Left lung (tissue), 10 donors: ENCODE data around the gene SLC4A11. TPM values are rescaled to one million over a fixed set of nuclear protein-coding genes. Genes with fewer than 3 reads are reported as not detected.

Source experiments
- ATAC-seq: fragments of 200-7000 bp; cut with Tn5 transposase; one replicate; pipeline ENCODE4 v1.9.1; 2020; ENCODE audit warnings: moderate library complexity
- DNase-seq, 4 donors: peaks; one replicate each; pipeline ENCODE4 v3.0.0-alpha.2; 2013 to 2020
- H3K27ac ChIP-seq, 2 donors: fragments of 200-600 bp; sonication (generic) in 1 of 2; one replicate each; pipeline versions ENCODE4 v1.5.0 to v1.8.0; 2020 to 2021
- H3K27me3 ChIP-seq, 2 donors: fragments of 200-600 bp; sonication (generic) in 1 of 2; one replicate each; pipeline versions ENCODE4 v1.5.0 to v1.8.0; 2020 to 2021
- H3K36me3 ChIP-seq, 2 donors: fragments of 200-600 bp; sonication (generic) in 1 of 2; one replicate each; pipeline versions ENCODE4 v1.5.0 to v1.8.0; 2020 to 2021
- H3K4me1 ChIP-seq, 2 donors: fragments of 200-600 bp; one replicate each; pipeline ENCODE4 v1.8.0; 2021
- H3K4me3 ChIP-seq, 2 donors: fragments of 200-600 bp; sonication (generic) in 1 of 2; one replicate each; pipeline versions ENCODE4 v1.5.0 to v1.8.0; 2020 to 2021; ENCODE audit warnings: mild to moderate bottlenecking in 1 of 2
- H3K9me3 ChIP-seq, 2 donors: fragments of 200-600 bp; sonication (generic) in 1 of 2; one replicate each; pipeline versions ENCODE4 v1.5.0 to v1.8.0; 2020 to 2021
- CTCF ChIP-seq, 2 donors: fragments of 200-600 bp; sonication (generic) in 1 of 2; IDR thresholded peaks; one replicate each; pipeline versions ENCODE4 v1.5.0 to v1.8.0; 2021; ENCODE audit warnings: antibody characterized with exemption in 2 of 2
- intact Hi-C, 2 donors: fragments of 100-400 bp; cut with DNase I; formaldehyde crosslinking; loops; one replicate each; pipeline versions ENCODE4 v1.11.2 to v1.14.2; 2022
- polyA plus RNA-seq, 6 donors: library from polyadenylated mRNA; unstranded; fragments of 120-200 nt; gene quantifications; one replicate each; pipeline ENCODE4 v1.2.1, GENCODE V29; 2013; ENCODE audit not compliant: insufficient read length in 6 of 6
- total RNA-seq, 2 donors: library from RNA; stranded (reverse); fragmentation: NEBNext Ultra II Directional; extraction: Animal tissue kit (Norgen Biotek cat#: 25700); gene quantifications; one replicate each; pipeline ENCODE4 v1.2.1, GENCODE V29; 2021
- donor health status: DM: no; HTN: yes; CAD: no.
- donor health status: DM: no; HTN: no; CAD: no.

The SLC4A11 gene
- total and polyA plus RNA-seq, 8 donors, result 0.44 to 4.8 (median 0.96) TPM

- ATAC-seq (no peak), DNase-seq (no peak)
- H3K27ac ChIP-seq, result no peak overlapping the region
- H3K27me3 ChIP-seq, result no peaks in the 10 kb centered on the region
- H3K4me3 ChIP-seq, result no peak overlapping the region
- no peak for TF ChIP-seq CTCF (IDR thresholded peaks at IDR 0.05)
- intact Hi-C loops, result no loop called here
- no peaks in the 10 kb centered on the region for H3K9me3 ChIP-seq
- H3K36me3 ChIP-seq, result no peaks in the 10 kb centered on the region
- H3K4me1 ChIP-seq, result no peaks in the 10 kb centered on the region
These were observed 57.7 kb downstream of the SLC4A11 start for GRCh38 chr20:3181270-3181669.

GRCh38 chr20:3180319-3180718, 58.7 kb downstream of the SLC4A11 start:
- H3K27ac ChIP-seq, result no peak overlapping the region
- H3K4me3 ChIP-seq, result no peak overlapping the region
- H3K27me3 ChIP-seq, result peaks cover 0 to 3% of the 10 kb centered on the region in 2 donors
- intact Hi-C loops, result no loop called here
- H3K4me1 ChIP-seq, result no peaks in the 10 kb centered on the region
- TF ChIP-seq CTCF (IDR thresholded peaks at IDR 0.05), result no peak
- DNase-seq, result no peak
- H3K9me3 ChIP-seq, result no peaks in the 10 kb centered on the region
- ATAC-seq, result no peak
- no peaks in the 10 kb centered on the region for H3K36me3 ChIP-seq

DNA sequence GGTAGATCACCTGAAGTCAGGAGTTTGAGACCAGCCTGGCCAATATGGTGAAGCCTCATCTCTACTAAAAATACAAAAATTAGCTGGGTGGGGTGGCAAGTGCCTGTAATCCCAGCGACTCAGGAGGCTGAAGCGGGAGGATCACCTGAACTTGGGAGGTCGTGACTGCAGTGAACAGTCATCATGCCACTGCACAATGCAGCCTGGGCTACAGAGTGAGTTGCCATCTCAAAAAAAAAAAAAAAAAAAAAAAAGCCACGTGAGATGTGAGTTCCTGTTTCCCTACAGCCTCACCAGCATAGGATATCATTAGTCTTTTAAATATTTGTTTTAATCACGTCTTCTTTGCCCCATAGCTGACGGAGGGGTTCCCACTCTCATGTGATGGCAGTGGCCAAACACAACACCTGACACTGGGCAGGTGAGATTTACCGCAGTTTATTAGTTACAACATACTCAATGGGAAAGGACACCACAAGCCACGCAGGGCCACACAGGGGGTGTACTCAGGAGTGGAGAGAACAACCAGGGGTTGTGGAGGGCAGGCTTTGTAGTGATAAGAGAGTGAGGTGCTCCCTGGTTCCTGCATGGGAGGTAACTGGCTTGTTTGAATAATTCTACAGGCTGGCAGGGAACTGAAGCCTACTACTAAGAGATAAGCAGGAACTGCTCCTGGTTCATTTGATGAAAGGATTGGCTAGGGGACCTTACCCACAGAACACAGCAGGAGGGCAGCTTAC, 61.1 kb downstream of the SLC4A11 start:
- intact Hi-C loops, result no loop called here
- ATAC-seq (no peak), DNase-seq (peak in 1 of 4 donors; percentile 26)
- Histone ChIP-seq H3K4me3 (no peak overlapping the region), H3K9me3 (no peaks in the 10 kb centered on the region), H3K27me3 (peaks cover 0 to 23% of the 10 kb centered on the region in 2 donors), H3K36me3 (no peaks in the 10 kb centered on the region), H3K27ac (no peak overlapping the region), H3K4me1 (peaks cover 1 to 20% of the 10 kb centered on the region in 2 donors)
- no peak for TF ChIP-seq CTCF (IDR thresholded peaks at IDR 0.05)

Other genes starting within 250 kb of the SLC4A11 start
- under 1 TPM in 1 of 2 donors, not detected in 1; 0.63 TPM for gene GNRH2, start 195.6 kb downstream of the SLC4A11 start, total RNA-seq
- 1 to 10 TPM in 1 of 6 donors, under 1 TPM in 4, not detected in 1; 0.52 to 1.4 (median 0.66) TPM for gene GNRH2, start 195.6 kb downstream of the SLC4A11 start, polyA plus RNA-seq
- 10 to 100 TPM; 37.4 to 40.4 TPM for gene MRPS26, start 193.1 kb downstream of the SLC4A11 start, total RNA-seq
- 10 to 100 TPM; 36.0 to 57.0 (median 47.6) TPM for gene MRPS26, start 193.1 kb downstream of the SLC4A11 start, polyA plus RNA-seq
- under 1 TPM in 1 of 2 donors, not detected in 1; 0.55 TPM for gene OXT, start 167.6 kb downstream of the SLC4A11 start, total RNA-seq
- not detected for gene OXT, start 167.6 kb downstream of the SLC4A11 start, polyA plus RNA-seq
- not detected for gene AVP, start 154.5 kb downstream of the SLC4A11 start, total RNA-seq
- gene AVP, start 154.5 kb downstream of the SLC4A11 start, polyA plus RNA-seq, result not detected
- 10 to 100 TPM; 17.3 to 19.0 TPM for gene FASTKD5, start 79.3 kb downstream of the SLC4A11 start, total RNA-seq
- 10 to 100 TPM; 10.7 to 14.1 (median 13.4) TPM for gene FASTKD5, start 79.3 kb downstream of the SLC4A11 start, polyA plus RNA-seq
- 1 to 10 TPM; 5.2 TPM for gene UBOX5, start 79.3 kb downstream of the SLC4A11 start, total RNA-seq
- 1 to 10 TPM; 7.8 to 9.8 (median 9.4) TPM for gene UBOX5, start 79.3 kb downstream of the SLC4A11 start, polyA plus RNA-seq
- 10 to 100 TPM; 12.3 to 21.0 TPM for gene LZTS3, start 65.6 kb downstream of the SLC4A11 start, total RNA-seq
- 10 to 100 TPM in 1 of 6 donors, 1 to 10 TPM in 5; 7.1 to 11.8 (median 9.1) TPM for gene LZTS3, start 65.6 kb downstream of the SLC4A11 start, polyA plus RNA-seq
- gene DDRGK1, start 34.5 kb downstream of the SLC4A11 start, total RNA-seq, result 100 to 1,000 TPM in 1 of 2 donors, 10 to 100 TPM in 1; 83.9 to 107 TPM
- 10 to 100 TPM; 46.6 to 51.7 (median 49.4) TPM for gene DDRGK1, start 34.5 kb downstream of the SLC4A11 start, polyA plus RNA-seq
- 10 to 100 TPM; 45.7 to 48.0 TPM for gene ITPA, start 29.7 kb downstream of the SLC4A11 start, total RNA-seq
- gene ITPA, start 29.7 kb downstream of the SLC4A11 start, polyA plus RNA-seq, result 10 to 100 TPM; 43.5 to 63.7 (median 51.9) TPM
- 10 to 100 TPM; 16.9 to 20.3 TPM for gene DNAAF9, start 168.5 kb upstream of the SLC4A11 start, total RNA-seq
- gene DNAAF9, start 168.5 kb upstream of the SLC4A11 start, polyA plus RNA-seq, result 10 to 100 TPM; 24.8 to 26.3 (median 25.4) TPM
- 10 to 100 TPM; 28.8 to 35.7 TPM for gene ATRN, start 231.8 kb upstream of the SLC4A11 start, total RNA-seq
- 10 to 100 TPM; 32.6 to 39.5 (median 35.9) TPM for gene ATRN, start 231.8 kb upstream of the SLC4A11 start, polyA plus RNA-seq